M059J (cell line): ENCODE data around the gene FBXO3. TPM values are rescaled to one million over a fixed set of nuclear protein-coding genes. Genes with fewer than 3 reads are reported as not detected.
A peak's percentile ranks its signal among the peaks of the same experiment; 100 is the strongest.

Experiments used
- DNase-seq: peaks from one replicate; pipeline ENCODE4 v3.0.0-alpha.2; 2012; ENCODE audit warnings: low read depth
- total RNA-seq: library from RNA; depleted of rRNA; stranded (reverse); fragments of >200 nt; shearing (Covaris generic); gene quantifications from 2 replicates; pipeline ENCODE4 v1.2.3, GENCODE V29; 2014

FBXO3 gene
- total RNA-seq, 1 experiment from 2014 or later = 46.1 TPM

- DNase-seq = no peak
Observed at GRCh38 chr11:33772870-33773269, 1.4 kb downstream of the FBXO3 start.

- DNase-seq = peak; percentile 71
Observed at GRCh38 chr11:33772300-33772699, 2.0 kb downstream of the FBXO3 start.

- no peak for DNase-seq
Observed at GRCh38 chr11:33770236-33770635, 4.1 kb downstream of the FBXO3 start.

GRCh38 chr11:33769542-33769941, 4.8 kb downstream of the FBXO3 start:
- no peak for DNase-seq

- no peak for DNase-seq
Observed at GRCh38 chr11:33767624-33768023, 6.7 kb downstream of the FBXO3 start.

GRCh38 chr11:33766085-33766484, 8.2 kb downstream of the FBXO3 start:
- no peak for DNase-seq

GRCh38 chr11:33761471-33761870, 12.8 kb downstream of the FBXO3 start:
- DNase-seq = no peak

GRCh38 chr11:33753304-33753967, 20.9 kb downstream of the FBXO3 start:
- DNase-seq = peak; percentile 50

GRCh38 chr11:33751878-33752277, 22.4 kb downstream of the FBXO3 start:
- DNase-seq = no peak

- peak; percentile 66 for DNase-seq
Observed at GRCh38 chr11:33747979-33748378, 26.3 kb downstream of the FBXO3 start.

- no peak for DNase-seq
Observed at GRCh38 chr11:33743291-33743690, 31.0 kb downstream of the FBXO3 start.

- peak; percentile 39 for DNase-seq
Observed at GRCh38 chr11:33742249-33742851, 32.0 kb downstream of the FBXO3 start.

GRCh38 chr11:33741806-33742205, 32.5 kb downstream of the FBXO3 start:
- DNase-seq = no peak

- no peak for DNase-seq
Observed at GRCh38 chr11:33737362-33737821, 36.9 kb downstream of the FBXO3 start.

GRCh38 chr11:33736148-33736812, 38.0 kb downstream of the FBXO3 start, which contains the start of gene CD59:
TSS of gene CD59 (minus strand) at chr11:33736423. CDS start at chr11:33722445, 13,978 bp downstream.
- peak; percentile 97 for DNase-seq

- peak; percentile 62 for DNase-seq
Observed at GRCh38 chr11:33735271-33736147, 38.8 kb downstream of the FBXO3 start.

GRCh38 chr11:33734441-33735270, 39.7 kb downstream of the FBXO3 start:
- peak; percentile 61 for DNase-seq

- DNase-seq = peak; percentile 34
Observed at GRCh38 chr11:33733980-33734379, 40.3 kb downstream of the FBXO3 start.

GRCh38 chr11:33731723-33732531, 42.4 kb downstream of the FBXO3 start:
- peak; percentile 56 for DNase-seq

- no peak for DNase-seq
Observed at GRCh38 chr11:33730716-33731115, 43.6 kb downstream of the FBXO3 start.
